KOPT-K1 (cell line): Measurements from ENCODE around the gene SLIT3.

ENCODE experiments used
- H3K27ac ChIP-seq: fragments of 200-600 bp; sonication (generic); 2 replicates; pipeline ENCODE4 v1.5.1; 2016; ENCODE audit warnings: antibody characterized with exemption, mild to moderate bottlenecking, low read depth, low read length; ENCODE audit not compliant: poor library complexity, severe bottlenecking
- H3K36me3 ChIP-seq: fragments of 200-600 bp; sonication (generic); 2 replicates; pipeline ENCODE4 v1.5.1; 2017; ENCODE audit warnings: antibody characterized with exemption, mild to moderate bottlenecking, low read length, moderate library complexity; ENCODE audit not compliant: insufficient read depth
- H3K9me3 ChIP-seq: fragments of 200-600 bp; sonication (generic); 2 replicates; pipeline ENCODE4 v1.5.1; 2017; ENCODE audit warnings: antibody characterized with exemption, low read length, mild to moderate bottlenecking; ENCODE audit not compliant: insufficient read depth, poor library complexity, severe bottlenecking

Gene SLIT3

GRCh38 chr5:169288066-169288930, 12.6 kb downstream of the SLIT3 start:
- Histone ChIP-seq H3K27ac (no peak overlapping the region), H3K36me3 (no peaks in the 10 kb centered on the region), H3K9me3 (no peaks in the 10 kb centered on the region)

GRCh38 chr5:169287529-169287928, 13.4 kb downstream of the SLIT3 start:
- Histone ChIP-seq H3K27ac (no peak overlapping the region), H3K9me3 (no peaks in the 10 kb centered on the region), H3K36me3 (no peaks in the 10 kb centered on the region)

GRCh38 chr5:169286572-169287300, 14.2 kb downstream of the SLIT3 start:
- Histone ChIP-seq H3K36me3 (no peaks in the 10 kb centered on the region), H3K27ac (no peak overlapping the region), H3K9me3 (no peaks in the 10 kb centered on the region)

GRCh38 chr5:169283887-169284286, 17.1 kb downstream of the SLIT3 start:
- Histone ChIP-seq H3K9me3 (no peaks in the 10 kb centered on the region), H3K27ac (no peak overlapping the region), H3K36me3 (no peaks in the 10 kb centered on the region)

GRCh38 chr5:169281625-169282024, 19.3 kb downstream of the SLIT3 start:
- no peak overlapping the region for H3K27ac ChIP-seq
- no peaks in the 10 kb centered on the region for H3K36me3 ChIP-seq

GRCh38 chr5:169280696-169281095, 20.2 kb downstream of the SLIT3 start:
- Histone ChIP-seq H3K9me3 (no peaks in the 10 kb centered on the region), H3K36me3 (no peaks in the 10 kb centered on the region), H3K27ac (no peak overlapping the region)

More at GRCh38 chr5:169281625-169282024, 19.3 kb downstream of the SLIT3 start:
- no peaks in the 10 kb centered on the region for H3K9me3 ChIP-seq

GRCh38 chr5:169280286-169280685, 20.7 kb downstream of the SLIT3 start:
- Histone ChIP-seq H3K9me3 (no peaks in the 10 kb centered on the region), H3K36me3 (no peaks in the 10 kb centered on the region), H3K27ac (no peak overlapping the region)

- no peaks in the 10 kb centered on the region for H3K9me3 ChIP-seq
- no peak overlapping the region for H3K27ac ChIP-seq
- H3K36me3 ChIP-seq, result no peaks in the 10 kb centered on the region
These were observed 21.8 kb downstream of the SLIT3 start for GRCh38 chr5:169279125-169279524.

- no peak overlapping the region for H3K27ac ChIP-seq
- H3K36me3 ChIP-seq, result no peaks in the 10 kb centered on the region
- no peaks in the 10 kb centered on the region for H3K9me3 ChIP-seq
These were observed 27.1 kb downstream of the SLIT3 start for GRCh38 chr5:169273881-169274280.

GRCh38 chr5:169273451-169273850, 27.5 kb downstream of the SLIT3 start:
- H3K27ac ChIP-seq, result no peak overlapping the region

GRCh38 chr5:169272731-169273427, 28.1 kb downstream of the SLIT3 start:
- H3K36me3 ChIP-seq, result no peaks in the 10 kb centered on the region
- no peaks in the 10 kb centered on the region for H3K9me3 ChIP-seq
- no peak overlapping the region for H3K27ac ChIP-seq

More at GRCh38 chr5:169273451-169273850, 27.5 kb downstream of the SLIT3 start:
- Histone ChIP-seq H3K9me3 (no peaks in the 10 kb centered on the region), H3K36me3 (no peaks in the 10 kb centered on the region)

- Histone ChIP-seq H3K36me3 (no peaks in the 10 kb centered on the region), H3K9me3 (no peaks in the 10 kb centered on the region)
These were observed 28.8 kb downstream of the SLIT3 start for GRCh38 chr5:169272111-169272510.

GRCh38 chr5:169270827-169271226, 30.1 kb downstream of the SLIT3 start:
- Histone ChIP-seq H3K36me3 (no peaks in the 10 kb centered on the region), H3K9me3 (no peaks in the 10 kb centered on the region), H3K27ac (no peak overlapping the region)

More at GRCh38 chr5:169272111-169272510, 28.8 kb downstream of the SLIT3 start:
- H3K27ac ChIP-seq, result no peak overlapping the region

- Histone ChIP-seq H3K27ac (no peak overlapping the region), H3K36me3 (no peaks in the 10 kb centered on the region), H3K9me3 (no peaks in the 10 kb centered on the region)
These were observed 32.9 kb downstream of the SLIT3 start for GRCh38 chr5:169268019-169268418.

GRCh38 chr5:169265888-169266287, 35.1 kb downstream of the SLIT3 start:
- Histone ChIP-seq H3K36me3 (no peaks in the 10 kb centered on the region), H3K27ac (no peak overlapping the region), H3K9me3 (no peaks in the 10 kb centered on the region)
